CD4-positive, alpha-beta T cell treated with Interleukin-15 for 1 hour (primary cell): Measurements from ENCODE around the gene KIAA0232.
"Not testable (repeated sequence)": the region's sequence is repeated elsewhere in the genome, so short reads cannot be mapped to it uniquely, and the experiment has no call there.

Experiments used
- DNase-seq: peaks from one replicate; pipeline ENCODE4 v3.0.0-alpha.2; 2020

The KIAA0232 gene

DNA sequence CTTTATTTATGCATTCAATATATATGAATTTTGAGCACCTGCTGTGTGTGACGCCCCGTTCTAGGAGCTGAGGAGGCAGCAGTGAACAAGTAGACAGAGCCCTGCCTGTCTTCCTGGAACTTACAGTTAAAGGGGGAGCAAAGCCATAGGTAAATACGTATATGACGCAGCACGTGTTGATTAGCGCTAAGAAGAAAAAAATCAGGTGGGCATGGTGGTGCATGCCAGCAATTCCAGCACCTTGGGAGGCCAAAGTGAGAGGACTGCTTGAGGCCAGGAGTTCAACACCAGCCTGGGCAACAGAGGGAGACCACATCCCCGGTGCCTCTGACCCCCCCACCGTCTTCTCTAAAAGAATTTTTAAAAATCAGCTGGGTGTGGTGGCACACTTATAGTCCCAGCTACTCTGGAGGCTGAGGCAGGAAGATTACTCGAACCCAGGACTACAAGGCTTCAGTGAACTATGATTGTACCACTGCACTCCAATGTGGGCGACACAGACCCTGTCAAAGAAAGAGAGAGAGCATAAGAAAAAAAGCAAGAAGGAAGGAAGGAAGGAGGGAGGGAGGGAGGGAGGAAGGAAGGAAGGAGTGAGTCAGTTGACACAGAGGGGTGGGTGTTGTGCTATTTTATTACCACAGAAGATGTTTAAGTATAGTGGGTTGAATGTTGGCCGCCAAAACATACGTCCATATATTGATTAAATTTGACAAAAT is 5.4 kb upstream of the KIAA0232 start:
- no peak for DNase-seq

DNA sequence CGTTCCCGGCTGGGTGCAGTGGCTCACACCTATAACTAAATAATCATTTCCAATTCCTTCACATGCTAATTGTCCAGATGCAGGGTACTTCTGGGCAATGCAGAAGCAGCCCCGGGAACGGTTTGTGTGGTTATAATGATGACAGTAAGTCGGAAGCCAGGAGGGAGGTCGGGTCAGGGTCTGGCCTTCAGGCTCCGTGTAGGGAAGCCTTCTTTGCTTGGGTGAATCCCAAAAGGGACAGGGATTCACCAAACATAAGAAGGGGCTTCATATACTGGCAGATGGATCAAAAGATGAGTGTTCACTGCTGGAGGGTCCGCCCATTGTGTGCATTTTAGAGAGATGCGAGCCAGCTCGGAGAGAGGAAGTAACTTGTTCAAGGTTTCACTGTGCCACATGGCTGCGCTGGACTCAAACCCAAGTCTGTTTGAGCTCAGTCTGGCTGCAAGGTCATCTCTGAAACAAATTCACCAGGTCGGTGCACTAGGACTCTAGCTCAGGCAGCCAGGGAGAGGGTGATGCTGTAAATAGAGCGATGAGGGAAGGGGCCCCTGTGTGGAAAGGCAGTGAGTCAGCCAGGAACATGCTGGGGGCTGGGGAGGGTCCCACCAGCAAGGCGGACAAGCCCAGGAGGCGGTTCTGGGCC is 4.8 kb upstream of the KIAA0232 start:
- DNase-seq, result peak; percentile 33

DNA sequence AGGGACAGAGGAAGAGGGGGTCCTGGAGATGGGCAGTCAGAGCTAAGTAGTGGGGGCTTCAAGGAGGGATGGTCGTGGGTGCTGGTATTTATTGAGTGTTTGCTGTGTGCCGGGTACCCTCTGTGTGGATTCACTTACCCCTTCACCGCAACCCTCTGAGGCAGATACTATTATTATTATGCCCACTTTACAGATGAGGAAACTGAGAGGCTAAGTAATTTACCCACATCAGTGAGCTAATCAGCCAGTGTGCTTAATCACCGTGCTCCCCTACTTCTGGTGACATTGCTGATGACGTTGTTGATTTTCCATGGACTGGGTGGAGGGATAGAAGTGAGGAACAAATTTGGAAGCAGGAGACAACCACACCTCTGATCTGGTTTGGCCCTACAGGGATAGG is 4.1 kb upstream of the KIAA0232 start:
- no peak for DNase-seq

DNA sequence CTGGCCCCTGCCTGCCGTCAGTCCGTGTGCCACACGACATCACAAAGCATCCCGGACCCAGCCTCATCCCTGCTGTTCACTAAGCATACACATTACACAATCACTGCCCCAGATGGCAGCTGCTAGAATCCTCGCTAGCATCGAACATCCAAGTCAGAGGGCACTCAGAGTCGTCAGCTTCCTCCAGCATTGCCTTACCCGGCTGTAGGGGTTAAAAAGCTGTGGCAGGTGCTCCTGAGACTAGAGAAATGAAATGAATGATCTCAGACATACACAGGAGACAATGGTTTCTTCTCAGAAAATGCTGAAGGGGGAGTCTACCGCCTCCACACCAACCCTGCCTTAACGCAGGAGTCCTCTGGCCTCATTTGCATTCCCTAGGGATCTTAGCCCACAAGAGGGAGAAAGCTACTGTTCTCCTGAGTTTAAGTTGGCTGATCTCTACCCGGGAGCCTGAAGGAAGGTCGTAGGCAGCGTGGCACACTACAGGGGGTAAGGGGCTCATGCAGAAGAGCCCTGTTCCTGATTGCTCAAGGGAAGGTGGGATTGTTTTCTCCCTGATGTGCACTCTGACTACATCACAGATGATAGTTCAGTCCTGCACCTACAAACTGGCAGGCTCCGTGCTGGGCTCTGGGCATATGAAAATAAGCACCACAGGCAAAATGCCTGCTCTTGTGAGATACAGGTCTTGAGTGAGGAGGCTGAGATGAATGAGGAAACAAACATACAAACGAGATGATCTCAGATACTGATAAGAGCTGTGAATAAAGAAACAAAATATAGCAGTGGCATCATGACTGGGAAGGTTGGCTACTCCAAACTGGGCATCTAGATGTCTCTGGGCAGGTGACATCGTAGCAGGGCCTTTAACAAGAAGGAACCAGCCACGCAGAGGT is 2.6 kb upstream of the KIAA0232 start:
- DNase-seq, result no peak

DNA sequence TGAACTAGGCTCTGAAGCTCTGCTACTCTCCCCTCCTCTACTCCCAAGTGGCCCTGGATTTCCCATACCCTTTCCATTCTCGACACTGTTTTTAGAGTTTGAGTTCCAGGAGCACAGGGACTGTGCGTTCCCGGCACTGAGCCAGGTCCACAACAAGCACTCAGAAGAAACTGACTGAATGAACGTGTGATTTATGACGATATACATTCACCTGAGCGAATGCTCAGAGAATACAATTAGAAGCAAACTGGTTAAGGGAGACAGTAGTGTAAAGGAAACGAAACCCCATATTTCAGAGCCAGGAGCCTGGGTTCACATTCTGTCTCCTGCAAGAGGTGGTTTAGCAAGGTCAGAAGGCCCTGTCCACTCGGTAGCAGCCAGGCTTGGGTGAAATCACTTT is 1.4 kb upstream of the KIAA0232 start:
- DNase-seq, result no peak

- DNase-seq, result no peak
These were observed 966 bp upstream of the KIAA0232 start for GRCh38 chr4:6781561-6781960.

GRCh38 chr4:6782846-6783110 is 251 bp downstream of the KIAA0232 start:
- no peak for DNase-seq

DNA sequence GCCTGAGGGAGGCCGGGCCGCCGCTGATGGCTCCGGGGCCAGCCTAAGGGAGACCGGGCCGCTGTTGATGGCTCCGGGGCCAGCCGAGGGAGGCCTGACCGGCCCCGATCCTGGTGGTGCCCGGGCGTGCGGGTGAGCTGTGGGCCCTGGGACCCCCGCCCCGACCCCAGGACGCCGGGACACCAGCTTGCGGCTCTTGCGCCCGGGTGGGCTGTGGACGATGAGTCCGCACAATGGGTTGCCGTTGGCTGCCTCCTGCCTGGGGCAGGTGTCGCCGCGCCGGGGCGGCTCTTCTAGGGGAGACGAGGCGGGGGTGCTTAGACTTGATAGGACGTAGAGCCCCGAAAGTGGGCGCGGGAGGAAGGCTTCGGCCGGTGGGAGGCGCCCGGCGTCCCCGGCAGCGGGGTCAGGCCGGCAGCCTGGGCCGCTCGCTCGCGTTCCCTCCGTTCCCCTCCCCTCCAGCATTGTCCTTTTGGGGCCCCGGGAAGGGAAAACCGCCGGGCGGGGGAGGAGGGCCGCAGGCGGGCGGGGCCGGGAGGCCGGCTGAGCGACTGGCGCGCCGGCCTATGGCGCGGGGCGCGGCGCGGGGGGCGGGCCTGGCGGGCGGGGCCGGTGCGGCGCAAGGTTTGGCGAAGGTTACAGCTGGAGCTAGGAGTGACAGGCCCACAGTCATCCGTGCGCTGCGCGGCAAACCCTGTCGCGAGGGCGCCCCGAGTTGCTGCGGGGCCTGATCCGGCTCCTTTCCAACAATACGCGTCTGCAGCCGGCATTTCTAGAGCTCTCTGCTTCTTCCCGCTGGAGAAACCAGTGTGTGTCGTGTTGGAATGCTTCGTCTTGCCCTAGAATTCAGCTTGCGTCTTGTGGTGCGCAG is 819 bp downstream of the KIAA0232 start:
- DNase-seq, result peak; percentile 88

DNA sequence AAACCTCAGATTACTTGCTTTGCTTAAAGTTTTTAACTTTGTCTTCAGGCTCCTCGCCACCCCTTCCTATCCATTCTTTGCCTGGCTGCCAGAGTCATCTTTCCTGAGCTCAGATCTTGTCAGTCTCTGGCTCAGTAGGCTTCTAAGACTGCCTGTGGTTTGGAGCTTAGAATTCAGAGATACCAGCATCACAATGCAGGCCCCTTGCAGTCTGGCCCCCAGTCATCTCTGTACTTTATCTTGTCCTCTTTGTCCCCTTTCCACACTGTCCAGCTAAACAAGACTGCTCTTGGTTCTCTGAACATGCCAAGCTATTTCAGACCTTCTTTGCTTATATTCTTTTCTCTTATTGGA is 3.0 kb downstream of the KIAA0232 start:
- DNase-seq, result no peak

DNA sequence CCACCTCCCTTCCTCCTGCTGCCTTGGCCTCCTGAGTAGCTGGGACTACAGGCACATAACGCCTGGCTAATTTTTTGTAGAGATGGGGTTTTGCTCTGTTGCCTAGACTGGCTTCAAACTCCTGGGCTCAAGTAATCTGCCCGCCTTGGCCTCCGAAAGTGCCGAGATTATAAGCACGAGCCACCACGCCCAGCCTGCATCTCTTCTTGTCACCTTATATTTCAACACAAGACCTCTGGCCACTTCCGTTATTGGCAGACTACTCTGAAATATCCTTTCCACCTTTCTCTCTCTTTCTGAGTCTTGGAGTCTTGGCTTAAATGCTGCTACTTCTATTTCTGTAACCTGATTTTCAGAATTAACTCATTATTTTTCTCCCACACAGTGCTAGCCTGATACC is 5.6 kb downstream of the KIAA0232 start:
- no peak for DNase-seq

DNA sequence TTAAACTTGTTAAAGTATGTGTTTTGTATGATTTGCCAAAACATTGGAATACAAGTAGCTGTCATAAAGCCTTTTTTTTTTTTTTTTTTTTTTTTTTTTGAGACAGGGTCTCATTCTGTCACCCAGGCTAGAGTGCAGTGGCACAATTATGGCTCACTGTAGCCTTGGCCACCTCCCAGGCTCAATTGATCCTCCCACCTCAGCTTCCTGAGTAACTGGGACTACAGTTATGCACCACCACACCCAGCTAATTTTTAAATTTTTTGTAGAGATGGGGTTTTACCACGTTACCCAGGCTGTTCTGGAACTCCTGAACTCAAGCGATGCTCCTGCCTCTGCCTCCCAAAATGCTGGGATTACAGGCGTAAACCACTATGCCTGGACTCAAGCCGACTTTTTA is 8.7 kb downstream of the KIAA0232 start:
- not testable (repeated sequence) for DNase-seq

DNA sequence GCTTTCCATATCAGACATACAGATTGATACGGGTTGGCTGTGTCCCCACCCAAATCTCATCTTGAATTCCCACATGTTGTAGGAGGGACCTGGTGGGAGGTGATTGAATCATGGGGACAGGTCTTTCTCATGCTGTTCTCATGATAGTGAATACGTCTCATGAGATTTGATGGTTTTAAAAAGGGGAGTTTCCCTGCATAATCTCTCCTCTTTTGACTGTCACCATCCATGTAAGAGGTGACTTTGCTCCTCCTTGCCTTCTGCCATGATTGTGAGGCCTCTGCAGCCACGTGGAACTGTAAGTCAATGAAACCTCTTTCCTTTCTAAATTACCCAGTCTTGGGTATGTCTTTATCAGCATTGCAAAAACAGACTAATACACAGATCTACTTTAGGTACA is 9.3 kb downstream of the KIAA0232 start:
- DNase-seq, result not testable (repeated sequence)

DNA sequence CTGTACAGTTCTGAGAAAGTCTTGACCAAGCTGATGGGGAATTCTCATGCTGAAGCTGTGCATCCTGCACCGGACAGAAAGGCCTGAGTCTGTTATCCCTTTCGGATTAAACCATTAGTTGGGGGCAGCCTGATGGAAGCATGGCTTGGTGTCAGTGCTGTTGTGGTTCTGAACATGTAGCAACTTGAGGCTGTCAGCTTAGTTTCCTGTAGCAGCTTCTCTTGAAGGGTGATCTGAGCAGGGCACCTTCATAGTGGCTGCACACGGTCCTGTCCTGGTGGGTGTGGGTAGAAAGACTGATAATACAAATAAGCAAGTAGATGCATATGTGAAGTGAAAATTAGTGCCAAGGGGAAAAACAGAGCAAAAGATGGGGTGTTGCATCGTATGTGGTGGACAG is 11.7 kb downstream of the KIAA0232 start:
- no peak for DNase-seq

DNA sequence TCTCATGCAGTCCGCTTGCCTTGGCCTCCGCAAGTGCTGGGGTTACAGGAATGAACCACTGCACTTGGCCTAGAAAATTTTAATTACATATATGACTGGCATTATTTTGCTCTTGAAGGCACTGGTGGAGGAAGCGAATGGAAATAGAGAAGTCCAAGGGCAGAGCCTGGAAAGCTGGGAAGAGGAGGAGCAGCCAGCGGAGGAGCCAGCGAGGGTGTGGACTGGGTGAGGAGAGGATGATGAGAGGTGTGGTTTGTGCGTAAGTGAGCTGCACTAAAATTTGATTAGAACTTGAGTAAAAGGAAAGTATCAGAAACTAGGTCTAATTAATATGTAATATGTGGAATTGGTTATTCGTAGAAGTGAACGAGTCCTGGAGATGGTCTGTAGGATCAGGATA is 13.3 kb downstream of the KIAA0232 start:
- no peak for DNase-seq

GRCh38 chr4:6797368-6797767 is 14.8 kb downstream of the KIAA0232 start:
- not testable (repeated sequence) for DNase-seq

GRCh38 chr4:6799091-6799490 is 16.6 kb downstream of the KIAA0232 start:
- no peak for DNase-seq

DNA sequence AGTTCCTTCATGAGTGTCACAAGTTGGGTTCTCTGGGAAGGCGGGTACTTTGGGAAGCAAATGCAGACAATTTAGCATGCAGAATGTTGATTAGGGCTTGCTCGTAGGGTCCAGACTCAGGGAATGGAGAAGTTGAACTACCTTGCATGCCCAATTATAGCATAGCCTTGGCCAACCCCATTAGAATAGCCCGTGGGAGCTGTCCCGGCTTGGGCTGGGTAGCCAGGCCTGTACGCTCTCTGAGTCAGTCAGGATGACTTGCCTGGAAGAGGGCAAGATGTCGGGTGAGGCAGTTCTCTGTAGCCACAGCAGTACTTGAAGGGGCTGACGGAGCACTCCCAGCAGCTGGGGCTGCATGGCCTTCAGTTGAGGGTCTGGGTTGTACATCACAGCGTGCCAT is 19.5 kb downstream of the KIAA0232 start:
- DNase-seq, result no peak

DNA sequence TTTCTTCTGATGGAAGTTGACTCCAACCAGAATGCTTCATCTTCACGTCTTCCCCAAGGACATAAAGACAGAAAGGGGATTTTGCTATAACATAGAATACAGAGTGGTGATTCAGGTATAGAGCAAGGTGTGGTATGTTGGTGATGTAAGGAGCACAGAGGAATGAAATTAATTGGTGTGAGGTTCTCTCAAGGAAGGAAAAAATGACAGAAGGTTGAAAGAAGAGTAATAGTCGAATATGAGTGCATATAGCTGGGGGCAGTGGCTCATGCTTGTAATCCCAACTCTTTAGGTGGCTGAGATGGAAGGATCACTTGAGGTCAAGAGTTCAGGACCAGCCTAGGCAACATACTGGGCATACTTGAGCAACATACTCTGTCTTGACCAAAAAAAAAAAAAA is 20.1 kb downstream of the KIAA0232 start:
- no peak for DNase-seq

DNA sequence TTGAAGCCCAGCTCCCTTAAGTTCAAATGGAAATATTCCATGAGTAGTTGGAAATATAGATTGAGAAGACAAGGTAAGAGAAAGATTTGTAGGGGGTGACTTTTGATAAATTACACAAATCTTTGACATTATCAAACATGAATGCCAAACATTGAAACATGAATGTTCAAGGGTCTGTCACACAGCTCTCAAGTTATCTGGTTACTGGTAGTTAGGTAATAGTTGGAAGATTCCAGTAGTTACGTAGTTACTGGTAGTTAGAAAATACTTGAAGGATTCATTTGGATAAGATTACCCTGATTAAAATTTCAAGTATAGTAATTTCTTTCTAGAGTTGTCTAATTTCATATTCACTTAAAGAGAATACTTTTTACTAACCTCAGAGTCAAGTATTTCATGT is 20.7 kb downstream of the KIAA0232 start:
- DNase-seq, result no peak

GRCh38 chr4:6804082-6804752 is 21.7 kb downstream of the KIAA0232 start:
- no peak for DNase-seq

DNA sequence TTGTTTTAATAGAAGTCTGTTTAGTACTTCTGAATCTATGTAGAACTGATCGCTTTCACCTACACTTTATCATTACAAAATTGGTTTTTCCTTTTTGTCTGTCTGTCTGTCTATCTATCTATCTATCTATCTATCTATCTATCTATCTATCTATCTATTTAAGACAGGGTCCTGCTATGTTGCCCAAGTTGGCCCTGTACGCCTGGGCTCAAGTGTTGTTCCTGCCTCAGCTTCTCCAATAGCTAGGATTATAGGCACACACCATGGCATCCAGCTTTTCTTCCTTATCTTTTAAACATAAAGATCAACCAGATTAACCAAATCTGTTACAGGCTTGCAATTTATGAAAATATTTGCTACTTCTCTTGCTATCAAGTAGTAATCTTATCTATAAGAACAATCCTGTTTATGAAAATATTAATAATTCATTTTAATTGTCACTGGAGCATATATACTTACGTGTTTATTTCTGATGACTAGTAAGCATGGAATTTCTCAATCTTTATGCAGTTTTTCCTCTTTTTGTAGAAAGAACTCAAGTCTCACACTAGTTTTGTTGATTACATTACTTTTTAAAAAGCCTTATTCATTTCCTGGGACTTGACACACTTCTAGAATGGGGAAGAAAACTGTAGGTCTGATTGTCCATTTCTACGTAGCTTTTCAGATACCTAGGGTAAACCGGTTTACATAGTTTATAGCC is 24.5 kb downstream of the KIAA0232 start:
- no peak for DNase-seq

GRCh38 chr4:6808259-6808658 is 25.7 kb downstream of the KIAA0232 start:
- DNase-seq, result no peak
